GM18907 (cell line): ENCODE results near the gene ZBED4.

Experiments
- ATAC-seq: cut with Tn5 transposase; IDR thresholded peaks from one replicate; pipeline ENCODE4 v1.9.1; 2021; ENCODE audit warnings: mild to moderate bottlenecking, moderate library complexity; ENCODE audit not compliant: unreplicated experiment

ZBED4 gene

GRCh38 chr22:49825944-49826602 lies 27.6 kb upstream of the ZBED4 start:
- no peak for ATAC-seq

- no peak for ATAC-seq
Observed at GRCh38 chr22:49826603-49827270, 26.9 kb upstream of the ZBED4 start.

- no peak for ATAC-seq
Observed at GRCh38 chr22:49827271-49827852, 26.3 kb upstream of the ZBED4 start.

GRCh38 chr22:49827853-49828598 lies 25.6 kb upstream of the ZBED4 start, which contains the start of gene BRD1:
BRD1 (minus strand) TSS chr22:49827873; CDS start chr22:49824317, 3,556 bp downstream.
- no peak for ATAC-seq

- ATAC-seq = no peak
Observed at GRCh38 chr22:49828599-49828965, 25.1 kb upstream of the ZBED4 start.

GRCh38 chr22:49829044-49829853 lies 24.4 kb upstream of the ZBED4 start:
- ATAC-seq = no peak

- ATAC-seq = no peak
Observed at GRCh38 chr22:49833340-49834007, 20.2 kb upstream of the ZBED4 start.

GRCh38 chr22:49838771-49839717 lies 14.6 kb upstream of the ZBED4 start:
- ATAC-seq = no peak

GRCh38 chr22:49845241-49845640 lies 8.4 kb upstream of the ZBED4 start:
- no peak for ATAC-seq

- no peak for ATAC-seq
Observed at GRCh38 chr22:49845666-49846459, 7.8 kb upstream of the ZBED4 start.

- no peak for ATAC-seq
Observed at GRCh38 chr22:49847751-49848689, 5.6 kb upstream of the ZBED4 start.

- ATAC-seq = no peak
Observed at GRCh38 chr22:49848690-49849160, 4.9 kb upstream of the ZBED4 start.

GRCh38 chr22:49849161-49850020 lies 4.3 kb upstream of the ZBED4 start:
- ATAC-seq = no peak

- no peak for ATAC-seq
Observed at GRCh38 chr22:49850021-49850911, 3.4 kb upstream of the ZBED4 start.
